CD1c-positive myeloid dendritic cell (primary cell): ENCODE measurements around the gene SETD6.

Experiments
- DNase-seq: peaks from one replicate; pipeline ENCODE4 v3.0.0-alpha.2; 2016; ENCODE audit errors: extremely low spot score

SETD6 gene

DNA sequence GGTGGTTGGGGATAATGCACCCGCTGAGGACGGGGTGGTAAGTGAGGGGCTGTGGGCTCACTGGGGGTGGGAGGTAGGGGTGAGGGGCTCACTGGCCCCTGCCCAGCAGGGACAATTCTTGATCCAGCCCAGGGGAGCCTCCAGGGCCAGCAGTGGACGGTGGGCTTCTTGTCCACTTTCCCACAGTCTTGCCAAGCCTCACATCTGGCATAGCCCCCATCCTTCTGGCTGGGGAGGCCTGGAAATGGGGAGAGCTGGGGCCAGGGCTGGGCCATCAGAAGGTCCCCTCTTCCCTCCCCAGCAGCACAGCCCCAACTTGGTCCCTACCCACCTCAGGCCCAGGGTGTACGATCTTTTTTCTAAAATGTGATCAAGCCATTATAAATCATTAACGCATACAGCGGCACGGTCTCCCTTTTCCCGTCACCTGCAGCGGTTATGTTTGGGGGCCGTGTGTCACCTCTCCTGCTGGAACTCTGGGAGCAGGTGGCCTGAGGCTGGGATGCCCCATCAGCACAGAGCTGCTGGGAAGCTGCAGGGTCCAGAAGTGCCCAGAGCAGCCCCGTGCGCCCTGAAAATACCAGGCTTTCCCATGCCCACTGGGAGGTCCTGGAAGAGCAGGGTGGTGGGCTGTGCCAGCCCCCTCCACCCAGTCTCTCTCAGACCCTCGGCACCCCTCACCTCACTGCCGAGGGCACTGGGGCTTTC, 7.2 kb upstream of the SETD6 start:
- DNase-seq = no peak

DNA sequence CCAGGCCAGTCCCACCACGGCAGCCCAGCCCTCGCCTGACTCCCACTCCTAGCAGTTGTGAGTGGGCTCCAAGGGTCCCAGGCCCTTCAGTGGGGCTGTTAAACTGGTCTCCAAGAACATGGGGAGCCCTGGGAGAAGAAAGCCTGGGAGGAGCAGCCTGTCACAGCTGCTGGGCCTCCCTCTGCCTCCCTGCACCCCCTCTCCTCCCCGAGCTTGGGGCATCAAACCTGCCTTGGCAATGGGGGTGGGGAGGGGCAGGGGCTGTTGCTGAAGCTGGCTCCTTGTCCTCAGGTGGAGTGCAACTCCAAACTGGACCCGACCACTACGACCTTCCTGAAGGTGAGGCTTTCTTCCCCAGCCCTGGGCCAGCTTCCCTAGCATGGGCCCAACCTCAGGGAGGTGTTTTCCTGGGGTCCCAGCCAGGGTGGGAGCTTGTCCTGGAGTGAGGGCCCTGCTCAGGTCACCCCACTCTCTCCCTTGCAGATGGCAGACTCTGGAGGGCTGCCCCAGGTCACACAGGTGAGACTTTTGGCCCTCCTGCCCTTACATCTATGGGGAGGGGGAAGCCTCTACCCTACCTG, 6.6 kb upstream of the SETD6 start:
- DNase-seq = no peak

DNA sequence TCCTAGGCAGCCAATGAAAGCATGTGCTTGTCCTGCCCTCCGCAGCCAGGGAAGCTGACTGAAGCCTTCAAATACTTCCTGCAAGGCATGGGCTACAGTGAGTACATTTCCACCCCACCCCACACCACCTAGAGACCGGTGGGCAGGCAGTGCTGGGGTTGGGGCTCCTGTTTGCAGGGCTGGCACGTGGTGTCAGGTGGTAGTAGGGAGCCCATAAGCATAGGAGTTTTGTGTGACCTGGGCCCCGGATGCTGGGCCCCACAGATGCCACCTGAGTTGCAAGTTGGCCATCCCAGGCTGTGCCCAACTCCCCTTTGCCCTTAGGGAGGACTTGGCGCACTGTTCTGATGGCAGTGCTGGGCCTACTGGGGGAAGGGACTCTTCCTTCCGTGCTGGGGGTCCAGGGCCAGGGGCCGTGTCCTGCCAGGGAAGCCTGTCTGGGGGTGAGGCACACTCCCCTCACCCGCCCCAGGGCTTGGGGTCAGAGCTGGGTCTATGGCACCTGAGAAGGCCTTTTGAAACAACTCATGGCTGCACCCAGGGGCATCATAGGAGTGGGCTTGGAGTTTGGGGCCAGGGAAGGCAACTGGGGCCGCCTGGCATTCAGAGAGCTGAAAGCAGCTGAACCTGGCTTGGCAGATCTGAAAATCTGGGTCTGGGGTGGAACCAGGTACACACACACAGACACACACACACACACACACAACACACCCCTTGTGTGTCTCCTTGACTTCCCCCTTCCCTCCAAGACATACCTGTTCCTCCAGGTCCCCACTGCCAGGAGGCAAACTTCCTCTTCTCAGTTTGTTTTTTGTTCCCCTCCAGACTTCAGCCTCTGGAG, 5.8 kb upstream of the SETD6 start:
- DNase-seq = no peak

DNA sequence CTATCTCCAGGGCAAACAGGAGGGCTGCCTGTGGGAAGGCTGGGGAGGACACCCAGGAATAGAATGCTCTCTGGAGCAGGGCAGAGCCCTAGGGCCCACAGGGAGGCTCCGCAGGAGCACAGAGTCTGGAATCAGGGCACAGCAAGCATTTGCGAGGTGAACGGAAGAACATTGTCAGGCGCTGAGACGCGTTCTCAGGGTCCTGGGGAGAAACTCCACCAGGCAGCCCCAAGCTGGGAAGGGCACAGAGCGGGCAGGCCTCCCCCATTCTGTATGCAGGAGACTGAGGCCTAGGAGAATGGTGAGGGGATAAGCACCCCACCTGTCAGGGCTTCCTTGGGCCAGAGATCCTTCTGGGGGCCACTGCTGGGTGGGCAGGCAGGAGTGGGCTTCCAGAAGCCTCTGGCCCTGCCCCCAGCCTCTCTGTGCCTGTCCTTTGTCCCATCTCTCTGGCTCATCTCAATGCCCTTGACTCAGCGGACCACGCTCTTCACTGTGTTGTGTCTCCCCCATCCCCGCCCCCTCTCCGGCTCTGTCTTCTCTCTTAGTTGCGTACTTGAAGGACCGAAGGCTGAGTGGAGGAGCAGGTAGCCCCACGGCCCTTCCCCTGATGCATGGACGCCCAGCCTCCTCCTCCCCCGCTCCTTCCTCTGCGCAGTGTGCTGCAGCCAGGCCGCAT, 5.1 kb upstream of the SETD6 start:
- no peak for DNase-seq

DNA sequence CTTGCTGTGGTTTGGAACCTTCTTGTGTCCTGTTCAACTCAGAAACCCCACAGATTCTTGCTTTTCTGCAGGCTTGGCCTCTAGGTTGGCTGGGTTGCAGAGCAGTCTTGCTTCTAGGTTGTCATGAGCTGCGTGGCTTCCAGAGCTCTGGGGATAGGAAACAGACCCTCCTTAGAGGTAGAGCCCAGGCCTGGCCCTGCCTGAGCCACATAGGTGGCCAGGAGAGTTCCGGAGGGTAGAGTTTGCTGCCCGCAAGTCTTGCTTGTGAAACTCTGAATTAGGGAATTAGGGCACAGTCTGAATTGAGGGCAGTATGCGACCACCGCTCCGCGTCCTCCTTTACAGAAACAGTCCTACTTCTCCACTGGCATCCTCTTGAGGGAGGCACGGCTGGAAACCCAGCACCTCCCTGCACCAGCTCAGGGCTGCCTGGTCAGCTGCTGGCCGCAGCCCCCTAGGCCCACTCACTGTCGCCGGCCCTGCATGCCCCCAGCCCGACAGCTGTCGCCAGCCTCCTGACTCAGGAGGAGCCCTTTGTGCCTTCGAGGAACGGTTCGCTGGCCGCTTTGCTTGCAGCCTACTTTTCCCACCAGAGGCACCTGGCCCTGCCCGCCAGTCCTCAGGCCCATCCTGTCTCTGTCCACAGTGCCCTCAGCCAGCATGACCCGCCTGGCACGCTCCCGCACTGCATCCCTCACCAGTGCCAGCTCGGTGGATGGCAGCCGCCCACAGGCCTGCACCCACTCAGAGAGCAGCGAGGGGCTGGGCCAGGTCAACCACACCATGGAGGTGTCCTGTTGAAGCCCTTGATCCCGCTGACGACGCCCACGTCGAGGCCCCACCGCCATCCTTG, 4.3 kb upstream of the SETD6 start:
- no peak for DNase-seq

DNA sequence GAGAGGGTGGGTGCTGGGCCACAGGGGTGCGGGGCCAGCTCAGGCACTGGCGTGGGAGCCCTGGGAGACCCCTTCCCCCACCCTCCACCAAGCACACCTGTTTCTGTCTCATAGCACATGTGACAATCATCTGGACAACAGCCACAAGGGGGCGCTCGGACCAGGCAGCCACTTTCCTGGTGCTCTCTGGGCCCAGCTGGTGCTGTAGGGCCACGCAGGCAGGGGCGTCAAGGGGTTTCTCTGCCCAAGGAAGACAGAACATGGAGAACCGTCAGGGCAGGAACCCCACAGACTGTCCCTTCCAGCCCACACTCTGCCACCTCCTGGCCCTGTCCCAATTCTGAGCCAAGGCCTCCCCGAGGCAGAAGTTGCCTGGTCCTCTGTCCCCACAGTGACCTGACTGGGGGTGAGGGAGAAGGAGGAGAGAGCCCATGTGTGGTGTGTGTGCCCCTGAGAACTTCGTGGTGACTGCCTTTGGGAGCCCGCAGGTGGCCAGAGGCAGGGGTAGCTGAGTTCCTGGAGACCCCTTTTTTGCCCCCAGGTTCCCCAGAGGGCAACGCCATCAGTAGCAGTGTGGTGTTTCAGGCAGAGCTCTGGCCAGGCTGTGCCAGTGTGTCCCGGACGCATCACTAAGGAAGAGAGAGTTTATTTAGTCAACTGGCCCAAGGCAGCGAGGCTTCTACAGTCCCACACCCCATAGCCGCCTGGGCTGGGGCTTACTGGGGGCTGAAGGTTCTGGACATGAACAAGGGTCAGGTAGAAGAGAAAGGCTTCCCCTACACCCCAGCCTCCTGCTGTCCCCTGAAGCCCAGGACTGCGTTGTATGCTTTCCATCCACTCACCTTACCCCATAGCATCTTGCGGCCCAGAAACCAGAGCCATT, 3.1 kb upstream of the SETD6 start:
- DNase-seq = peak; percentile 79

DNA sequence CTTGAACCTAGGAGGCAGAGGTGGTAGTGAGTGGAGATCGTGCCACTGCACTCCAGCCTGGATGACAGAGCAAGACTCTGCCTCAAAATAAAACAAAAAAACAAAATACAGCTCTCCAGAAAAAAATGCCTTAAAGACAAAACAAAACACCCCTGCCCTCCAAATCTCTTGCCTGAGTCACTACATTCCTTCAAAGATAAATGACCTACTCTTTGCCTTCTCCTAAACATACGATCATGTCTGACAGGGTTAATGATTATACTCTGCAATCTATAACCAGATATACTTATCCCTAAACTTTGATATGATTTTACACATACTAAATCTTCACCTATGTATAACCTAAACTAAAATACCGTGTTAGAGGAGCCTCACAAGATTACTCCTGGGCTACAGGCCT, 1.4 kb upstream of the SETD6 start:
- no peak for DNase-seq

DNA sequence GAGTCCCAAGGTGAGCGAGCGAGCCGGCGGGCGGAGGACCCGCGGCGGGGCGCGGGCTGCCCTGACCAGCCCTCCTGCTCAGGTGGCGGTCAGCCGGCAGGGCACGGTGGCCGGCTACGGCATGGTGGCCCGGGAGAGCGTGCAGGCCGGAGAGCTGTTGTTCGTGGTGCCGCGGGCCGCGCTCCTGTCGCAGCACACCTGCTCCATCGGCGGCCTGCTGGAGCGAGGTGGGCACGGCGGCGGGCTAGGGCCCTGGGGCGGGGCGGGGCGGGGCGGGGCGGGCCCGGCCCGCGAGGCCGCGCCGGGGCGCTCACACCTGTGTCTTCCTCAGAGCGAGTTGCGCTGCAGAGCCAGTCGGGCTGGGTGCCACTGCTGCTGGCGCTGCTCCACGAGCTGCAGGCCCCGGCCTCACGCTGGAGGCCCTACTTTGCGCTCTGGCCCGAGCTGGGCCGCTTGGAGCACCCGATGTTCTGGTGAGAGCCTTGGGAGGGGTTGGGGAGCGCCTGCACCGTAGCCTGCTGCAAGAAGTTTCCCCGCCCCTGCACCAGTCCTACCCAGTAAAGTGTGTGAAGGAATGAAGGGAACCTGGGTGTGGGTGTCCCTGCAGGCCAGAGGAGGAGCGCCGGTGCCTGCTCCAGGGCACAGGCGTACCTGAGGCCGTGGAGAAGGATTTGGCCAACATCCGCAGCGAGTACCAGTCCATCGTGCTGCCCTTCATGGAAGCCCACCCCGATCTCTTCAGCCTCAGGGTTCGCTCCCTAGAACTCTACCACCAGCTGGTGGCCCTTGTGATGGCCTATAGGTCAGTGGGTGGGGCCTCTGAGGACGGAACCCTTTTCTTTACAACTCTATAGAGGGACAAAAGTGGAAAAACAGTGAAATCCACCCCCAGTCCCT, 802 bp downstream of the SETD6 start:
- peak; percentile 8 for DNase-seq

DNA sequence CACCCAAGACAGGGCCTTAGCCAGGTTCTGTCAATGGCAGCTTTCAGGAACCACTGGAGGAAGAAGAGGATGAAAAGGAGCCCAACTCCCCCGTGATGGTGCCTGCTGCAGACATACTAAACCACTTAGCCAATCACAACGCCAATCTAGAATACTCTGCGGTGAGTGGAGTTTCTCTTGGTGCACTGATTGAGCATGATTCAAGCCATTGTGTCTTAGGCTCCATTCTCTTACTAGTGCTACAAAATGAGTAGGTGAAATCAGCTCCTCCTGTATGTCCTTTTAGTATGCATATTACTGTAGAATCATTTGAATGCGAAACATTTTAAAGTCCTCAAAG, 1.4 kb downstream of the SETD6 start:
- DNase-seq = no peak

DNA sequence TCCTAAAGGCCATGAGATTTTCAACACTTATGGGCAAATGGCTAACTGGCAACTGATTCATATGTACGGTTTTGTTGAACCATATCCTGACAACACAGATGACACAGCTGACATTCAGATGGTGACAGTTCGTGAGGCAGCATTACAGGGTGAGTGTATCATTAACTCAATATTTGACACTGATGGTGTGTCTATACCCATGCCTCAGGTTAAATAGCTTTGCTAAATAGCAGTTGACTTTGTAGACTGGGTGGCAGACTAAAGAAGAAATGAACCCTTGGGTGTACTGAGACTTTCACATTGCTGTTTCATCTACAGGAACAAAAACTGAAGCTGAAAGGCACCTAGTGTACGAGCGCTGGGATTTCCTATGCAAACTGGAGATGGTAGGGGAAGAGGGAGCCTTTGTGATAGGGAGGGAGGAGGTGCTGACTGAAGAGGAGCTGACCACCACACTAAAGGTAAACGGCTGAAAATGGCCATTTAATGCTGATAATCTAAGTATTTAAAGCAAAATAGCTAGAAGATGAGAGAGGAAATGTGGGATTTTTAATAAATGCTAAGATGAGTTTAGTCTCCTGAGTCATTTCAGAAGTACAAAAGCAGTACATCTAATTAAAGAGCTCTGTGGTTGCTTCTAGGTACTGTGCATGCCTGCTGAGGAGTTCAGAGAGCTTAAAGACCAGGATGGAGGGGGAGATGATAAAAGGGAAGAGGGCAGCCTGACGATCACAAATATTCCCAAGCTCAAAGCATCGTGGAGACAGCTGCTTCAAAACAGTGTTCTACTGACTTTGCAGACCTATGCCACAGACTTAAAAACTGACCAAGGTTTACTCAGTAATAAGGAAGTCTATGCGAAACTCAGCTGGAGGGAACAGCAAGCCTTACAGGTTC, 3.0 kb downstream of the SETD6 start:
- DNase-seq = no peak

DNA sequence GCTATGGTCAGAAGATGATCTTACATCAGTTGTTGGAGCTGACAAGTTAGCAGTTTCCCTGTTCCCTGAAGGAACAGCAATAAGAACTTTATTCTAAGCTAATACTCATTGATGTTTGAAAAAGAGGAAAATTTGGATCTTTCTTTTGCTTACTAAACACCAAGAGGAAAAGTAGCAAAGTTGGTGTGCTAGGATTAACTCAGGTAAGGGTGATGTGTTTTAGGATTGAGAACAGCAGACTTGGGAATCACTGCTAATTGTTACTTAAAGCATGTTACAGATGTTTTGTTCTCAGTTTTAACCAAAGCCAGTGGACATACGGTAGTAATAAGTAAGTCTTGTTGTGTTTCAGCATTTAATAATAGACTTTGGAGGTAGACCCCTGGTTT, 3.7 kb downstream of the SETD6 start:
- DNase-seq = no peak

DNA sequence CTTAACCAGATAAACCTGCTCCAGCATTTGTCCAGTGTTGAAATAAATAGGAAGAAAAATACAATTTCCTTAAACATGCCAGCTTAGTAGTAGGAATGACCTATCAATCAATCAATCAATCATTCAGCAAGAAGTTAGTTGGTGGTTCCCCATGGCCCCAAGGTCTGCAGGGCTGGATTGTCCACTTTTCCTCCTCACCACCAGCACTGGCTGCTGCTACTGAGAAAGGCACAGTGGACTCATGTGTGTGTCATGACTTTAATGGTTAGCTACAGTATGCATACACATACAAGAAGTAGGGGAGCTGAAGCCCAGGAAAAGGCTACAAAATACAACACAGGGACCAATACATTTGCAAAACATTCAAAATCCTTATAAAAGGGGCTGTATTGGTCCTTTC, 4.4 kb downstream of the SETD6 start:
- no peak for DNase-seq

DNA sequence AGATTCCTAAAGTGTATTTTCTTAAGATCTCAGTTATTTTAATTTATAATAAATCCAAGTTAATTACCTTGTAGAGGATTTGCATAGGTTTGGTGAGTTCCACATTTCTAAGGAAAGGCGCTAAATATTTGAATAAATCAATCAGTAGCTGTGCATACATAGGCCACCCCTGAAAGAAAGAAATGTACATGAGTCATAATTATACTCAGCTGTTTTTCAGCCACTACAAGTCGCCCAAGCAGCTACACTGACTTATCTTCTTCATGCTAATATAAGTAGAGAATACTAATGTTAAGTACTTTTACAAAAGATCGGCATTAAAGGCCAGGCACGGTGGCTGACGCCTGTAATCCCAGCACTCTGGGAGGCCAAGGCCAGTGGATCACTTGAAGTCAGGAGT, 14.9 kb downstream of the SETD6 start:
- DNase-seq = no peak

DNA sequence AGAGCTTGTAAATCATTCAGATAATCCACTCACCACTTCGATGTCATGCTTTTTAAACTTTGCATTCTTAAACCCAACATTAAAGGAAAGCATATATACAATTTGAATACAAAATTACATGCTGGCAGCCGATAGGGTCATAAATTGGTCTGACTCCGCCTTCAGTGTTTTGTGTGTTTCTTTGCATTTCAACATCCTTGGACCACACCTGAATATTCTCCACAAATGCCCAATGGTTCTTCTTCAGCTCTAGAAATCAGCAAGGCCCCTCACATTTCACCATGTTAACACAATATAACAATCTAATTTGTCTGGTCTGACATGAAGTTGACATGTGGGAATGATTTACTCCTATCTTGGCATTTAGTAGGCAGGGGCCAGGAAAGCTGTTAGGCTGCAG, 17.1 kb downstream of the SETD6 start:
- DNase-seq = no peak

DNA sequence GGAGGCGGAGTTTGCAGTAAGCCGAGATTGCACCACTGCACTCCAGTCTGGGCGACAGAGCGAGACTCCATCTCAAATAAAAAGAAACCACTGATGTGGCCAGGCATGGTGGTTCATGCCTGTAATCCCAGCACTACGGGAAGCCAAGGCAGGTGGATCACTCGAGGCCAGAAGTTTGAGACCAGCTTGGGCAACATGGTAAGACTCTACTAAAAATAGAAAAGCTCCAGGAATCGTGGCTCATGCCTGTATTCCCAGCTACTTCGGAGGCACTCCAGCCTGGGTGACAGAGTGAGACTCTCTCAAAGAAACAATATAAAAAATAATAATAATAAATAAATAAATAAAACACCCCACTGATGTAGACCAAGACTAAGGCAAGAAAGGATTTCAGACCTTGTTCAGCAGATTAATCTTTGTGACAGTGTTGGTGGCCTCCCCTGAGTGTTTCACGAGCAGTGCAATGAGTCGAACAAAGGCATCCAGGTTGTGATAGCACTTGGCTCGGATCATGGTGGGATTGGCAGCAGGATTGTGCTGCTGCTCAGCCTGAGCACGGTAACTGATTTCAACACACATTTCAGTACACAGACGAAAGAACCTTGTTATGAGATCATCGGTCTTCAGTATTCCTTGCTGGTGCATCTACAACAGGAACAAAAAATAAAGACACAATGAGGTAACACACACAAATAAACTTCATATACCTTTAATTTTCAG, 18.6 kb downstream of the SETD6 start:
- DNase-seq = no peak

DNA sequence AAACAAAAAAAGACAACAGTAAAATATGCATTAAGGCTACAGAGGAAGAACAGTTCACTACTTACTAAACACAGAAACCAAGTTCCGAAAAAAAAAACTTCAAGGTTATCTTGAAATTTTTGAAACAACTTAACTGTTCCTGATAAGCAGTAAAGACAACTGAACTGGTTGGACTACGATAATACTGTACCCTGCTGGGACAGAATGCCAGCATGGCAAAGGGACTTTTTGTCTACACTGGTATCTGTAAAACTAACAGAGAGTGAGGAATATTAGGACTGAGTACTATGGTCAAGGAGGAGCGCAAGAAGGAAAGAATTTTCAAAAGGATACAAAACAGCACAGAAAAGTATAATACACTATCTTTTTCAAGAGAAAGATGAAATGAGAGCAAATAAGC, 19.8 kb downstream of the SETD6 start:
- no peak for DNase-seq

DNA sequence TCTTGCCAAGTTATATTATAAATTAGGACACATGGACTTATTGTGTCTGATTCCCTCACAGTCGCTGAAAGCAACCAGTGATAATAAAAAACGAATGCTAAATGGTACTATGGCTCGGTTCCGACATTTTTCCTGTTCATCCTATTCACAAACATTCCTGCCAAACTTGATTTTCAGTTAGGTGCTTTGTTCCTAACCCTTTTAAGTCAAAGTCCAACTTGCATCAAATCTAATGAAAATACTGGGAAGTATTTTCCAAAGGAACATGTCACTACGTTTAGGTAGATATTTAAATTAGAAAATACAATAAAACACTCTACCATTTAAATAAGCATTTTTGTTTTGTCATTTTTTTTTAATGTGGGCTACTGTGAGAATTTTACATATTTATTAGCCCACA, 21.0 kb downstream of the SETD6 start:
- no peak for DNase-seq
